Activated CD4-positive, alpha-beta T cell treated with anti-CD3 and anti-CD28 coated beads, Interleukin-2, amount 50 U/mL, for 1 hour (primary cell): ENCODE data around the gene NF2.

Experiments used
- DNase-seq: peaks from one replicate; pipeline ENCODE4 v3.0.0-alpha.2; 2020

The NF2 gene

GRCh38 chr22:29633514-29634312 lies 30.3 kb downstream of the NF2 start:
- no peak for DNase-seq

GRCh38 chr22:29634847-29635246 lies 31.4 kb downstream of the NF2 start:
- DNase-seq, result no peak

- DNase-seq, result no peak
Observed at GRCh38 chr22:29635734-29636357, 32.4 kb downstream of the NF2 start.

- no peak for DNase-seq
Observed at GRCh38 chr22:29636751-29637150, 33.3 kb downstream of the NF2 start.

- DNase-seq, result no peak
Observed at GRCh38 chr22:29637181-29637580, 33.7 kb downstream of the NF2 start.

- DNase-seq, result no peak
Observed at GRCh38 chr22:29638678-29639077, 35.2 kb downstream of the NF2 start.

GRCh38 chr22:29639096-29639495 lies 35.7 kb downstream of the NF2 start:
- no peak for DNase-seq

GRCh38 chr22:29641042-29641699 lies 37.7 kb downstream of the NF2 start:
- no peak for DNase-seq

GRCh38 chr22:29641700-29642330 lies 38.4 kb downstream of the NF2 start:
- DNase-seq, result no peak

- no peak for DNase-seq
Observed at GRCh38 chr22:29642694-29643093, 39.3 kb downstream of the NF2 start.

GRCh38 chr22:29647954-29648737 lies 44.7 kb downstream of the NF2 start:
- DNase-seq, result no peak

GRCh38 chr22:29650370-29650769 lies 46.9 kb downstream of the NF2 start:
- DNase-seq, result no peak

- no peak for DNase-seq
Observed at GRCh38 chr22:29651652-29652051, 48.2 kb downstream of the NF2 start.

- no peak for DNase-seq
Observed at GRCh38 chr22:29654420-29654819, 51.0 kb downstream of the NF2 start.

GRCh38 chr22:29654882-29655281 lies 51.4 kb downstream of the NF2 start:
- DNase-seq, result no peak

- DNase-seq, result no peak
Observed at GRCh38 chr22:29658176-29658575, 54.7 kb downstream of the NF2 start.

- no peak for DNase-seq
Observed at GRCh38 chr22:29660021-29660420, 56.6 kb downstream of the NF2 start.

- DNase-seq, result no peak
Observed at GRCh38 chr22:29661336-29661735, 57.9 kb downstream of the NF2 start.

GRCh38 chr22:29663180-29663821 lies 59.9 kb downstream of the NF2 start:
- no peak for DNase-seq

- no peak for DNase-seq
Observed at GRCh38 chr22:29665486-29665885, 62.1 kb downstream of the NF2 start.

- DNase-seq, result no peak
Observed at GRCh38 chr22:29668673-29669072, 65.2 kb downstream of the NF2 start.

GRCh38 chr22:29670626-29671025 lies 67.2 kb downstream of the NF2 start:
- DNase-seq, result no peak
